ENCODE measurements around the gene RCBTB2.

RCBTB2 gene

GRCh38 chr13:48528720-48529119 lies 4.2 kb downstream of the RCBTB2 start:
- ATAC-seq: no peak

- ATAC-seq: no peak
Measured at GRCh38 chr13:48527955-48528354, 4.9 kb downstream of the RCBTB2 start.

GRCh38 chr13:48526286-48526685 lies 6.6 kb downstream of the RCBTB2 start:
- ATAC-seq: no peak

- no peak for ATAC-seq
Measured at GRCh38 chr13:48518083-48518482, 14.8 kb downstream of the RCBTB2 start.

GRCh38 chr13:48515732-48516131 lies 17.1 kb downstream of the RCBTB2 start:
- no peak for ATAC-seq

GRCh38 chr13:48514793-48515192 lies 18.1 kb downstream of the RCBTB2 start:
- ATAC-seq: no peak

GRCh38 chr13:48511621-48512230 lies 21.2 kb downstream of the RCBTB2 start:
- no peak for ATAC-seq

DNA sequence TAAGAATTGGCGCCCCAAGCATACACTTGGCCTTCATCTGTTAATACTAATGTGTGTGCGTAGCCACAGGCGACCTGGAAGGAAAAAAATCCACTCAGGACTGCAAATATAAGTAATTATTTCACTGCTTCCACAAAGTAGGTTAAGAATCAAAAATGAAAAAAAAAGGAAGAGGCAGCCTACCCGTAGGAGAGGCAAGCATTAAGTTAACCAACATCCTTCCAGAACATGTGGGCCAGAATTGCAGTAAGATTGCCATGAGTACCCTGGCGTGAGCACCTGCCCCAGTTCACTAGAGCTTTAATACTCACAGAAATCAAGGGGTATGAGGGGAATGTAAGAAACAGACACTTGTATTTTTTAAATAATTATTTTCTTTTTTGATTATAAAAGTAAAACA lies 22.2 kb downstream of the RCBTB2 start:
- no peak for ATAC-seq

- ATAC-seq: no peak
Measured at GRCh38 chr13:48508011-48508410, 24.9 kb downstream of the RCBTB2 start.

- ATAC-seq: no peak
Measured at GRCh38 chr13:48507021-48507420, 25.9 kb downstream of the RCBTB2 start.

GRCh38 chr13:48506092-48506701 lies 26.7 kb downstream of the RCBTB2 start:
- no peak for ATAC-seq

GRCh38 chr13:48505597-48506091 lies 27.2 kb downstream of the RCBTB2 start:
- peak; percentile 70 to 79 for ATAC-seq

DNA sequence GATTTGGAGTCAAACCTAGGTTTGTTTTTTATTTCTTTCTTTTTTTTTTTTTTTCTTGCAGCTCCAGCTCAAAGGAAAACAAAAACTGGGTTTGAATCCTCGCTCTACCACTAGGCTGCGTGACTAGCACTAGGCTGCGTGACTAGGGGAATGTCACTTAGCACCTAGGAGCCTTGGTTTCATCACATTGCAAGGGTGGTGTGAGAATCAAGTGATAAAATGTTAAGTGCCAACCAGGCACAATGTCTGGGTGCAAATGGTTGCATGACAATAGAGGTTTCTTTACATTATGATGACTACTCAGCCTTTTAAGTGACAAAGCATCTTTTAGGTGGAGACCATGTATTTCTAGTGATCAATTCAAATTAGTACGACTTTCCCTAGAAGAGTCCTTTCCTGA lies 27.9 kb downstream of the RCBTB2 start:
- ATAC-seq: no peak

DNA sequence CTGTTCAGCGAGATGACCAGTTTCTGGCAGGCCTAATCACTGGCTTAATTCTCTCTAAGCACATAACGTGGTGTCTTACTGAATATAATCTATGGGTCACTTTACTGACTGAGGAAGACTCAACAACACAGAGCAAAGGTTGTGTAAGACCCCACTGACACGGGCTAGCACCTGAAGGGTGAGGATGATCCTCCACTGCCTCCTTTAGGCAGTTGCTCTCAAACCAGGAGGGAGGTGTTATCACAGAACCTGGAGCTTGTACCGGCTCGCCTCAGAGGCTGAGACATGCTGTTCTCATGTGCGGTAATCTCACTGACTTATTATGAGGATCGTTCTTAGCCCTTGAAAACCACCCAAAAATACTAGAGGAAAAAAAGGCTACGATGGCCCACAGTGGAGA lies 28.3 kb downstream of the RCBTB2 start:
- ATAC-seq: no peak

DNA sequence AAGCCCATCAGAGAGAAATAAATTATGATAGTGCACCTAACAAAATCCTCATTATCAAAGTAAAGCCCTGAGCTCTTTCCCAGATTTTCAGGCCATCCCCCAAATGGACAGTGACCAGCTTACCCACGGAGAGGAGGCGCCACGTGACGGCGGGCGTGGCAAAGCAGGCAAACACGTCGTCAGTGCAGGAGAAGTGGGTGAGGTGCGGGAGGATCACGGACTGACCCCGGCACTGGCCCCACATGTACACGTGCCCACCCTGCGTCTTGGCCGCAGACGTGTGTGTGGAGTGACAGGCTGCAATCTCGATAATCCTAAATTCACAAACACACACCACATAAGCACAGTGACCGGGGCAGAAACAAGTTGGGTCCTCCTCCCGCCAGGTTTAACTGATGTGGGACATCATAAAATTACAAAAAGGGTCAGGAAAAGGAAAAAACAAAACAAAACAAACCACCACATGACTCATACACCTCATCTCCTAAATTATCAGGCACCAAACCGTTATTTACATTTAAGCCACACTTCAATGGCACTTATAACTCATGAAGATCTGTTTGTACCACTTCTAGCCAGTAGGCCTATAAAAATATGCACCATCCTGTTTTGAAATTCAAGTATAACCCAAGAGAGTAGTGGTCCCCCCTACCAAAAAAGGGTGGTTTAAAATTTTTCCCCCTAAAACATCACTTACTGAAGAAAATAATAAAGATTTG lies 30.1 kb downstream of the RCBTB2 start:
- no peak for ATAC-seq

DNA sequence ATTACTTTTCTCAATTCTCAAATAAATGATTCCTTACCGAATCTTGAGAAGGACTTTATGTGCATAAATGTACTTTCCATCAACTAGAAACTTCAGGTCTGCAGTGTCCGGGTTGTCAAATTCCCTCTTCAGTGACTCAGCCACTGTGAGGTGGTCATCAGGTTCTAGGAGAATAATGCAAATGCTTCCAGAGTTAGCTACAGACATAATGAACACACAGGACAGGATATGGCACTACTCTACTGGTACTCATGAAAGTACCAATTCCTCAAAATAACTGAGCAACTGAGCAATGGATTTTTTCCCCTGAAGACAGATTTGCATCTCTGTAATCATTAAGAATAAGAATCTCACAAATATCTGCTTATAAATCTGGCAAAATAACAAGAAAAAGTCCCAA lies 31.2 kb downstream of the RCBTB2 start:
- no peak for ATAC-seq

DNA sequence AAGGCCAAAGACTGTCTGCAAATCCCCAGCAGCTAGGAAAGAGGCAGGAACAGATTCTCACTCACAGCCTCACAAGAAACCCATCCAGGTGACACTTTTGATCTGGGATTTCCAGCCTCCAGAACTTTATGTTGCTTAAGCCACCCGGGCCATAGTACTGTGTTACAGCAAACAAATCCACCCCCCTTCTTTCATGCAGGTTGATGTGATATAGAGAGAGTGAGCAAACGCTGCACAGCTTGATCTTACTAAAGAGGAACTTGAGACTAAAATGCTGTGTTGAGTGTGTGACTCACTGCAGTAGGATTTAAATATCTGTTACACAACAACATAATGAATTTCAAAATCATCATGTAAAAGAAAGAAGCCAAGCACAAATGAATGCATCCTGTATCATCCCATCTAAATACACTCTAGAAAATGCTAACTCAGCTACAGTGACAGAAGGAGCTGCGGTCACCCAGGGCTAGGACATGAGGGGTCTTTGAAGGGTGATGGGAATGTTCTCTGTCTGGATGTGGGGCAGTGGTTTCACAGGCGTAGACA lies 32.2 kb downstream of the RCBTB2 start:
- peak; percentile 63 to 75 for ATAC-seq

GRCh38 chr13:48497669-48498068 lies 35.2 kb downstream of the RCBTB2 start:
- no peak for ATAC-seq

GRCh38 chr13:48496271-48497161 lies 36.4 kb downstream of the RCBTB2 start:
- no peak for ATAC-seq

DNA sequence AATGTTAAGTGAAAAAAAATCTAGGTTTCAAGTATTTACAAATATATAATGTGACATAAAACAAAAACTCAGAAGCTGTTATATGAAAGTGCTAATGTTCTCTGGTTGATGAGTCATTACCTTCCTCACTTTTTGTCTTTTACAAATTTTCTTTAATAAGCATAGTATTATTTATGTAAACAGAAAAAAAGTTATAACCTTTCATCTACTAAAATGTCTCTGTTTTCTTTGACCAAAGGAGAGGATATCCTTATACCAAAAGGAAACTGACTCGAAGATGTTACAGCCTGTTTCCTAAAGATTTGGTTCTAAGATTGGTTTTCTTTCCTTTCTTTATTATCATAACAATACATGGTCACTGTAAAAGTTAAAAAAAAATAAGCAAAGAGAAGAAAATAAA lies 38.0 kb downstream of the RCBTB2 start:
- ATAC-seq: no peak

- no peak for ATAC-seq
Measured at GRCh38 chr13:48493851-48494250, 39.0 kb downstream of the RCBTB2 start.

DNA sequence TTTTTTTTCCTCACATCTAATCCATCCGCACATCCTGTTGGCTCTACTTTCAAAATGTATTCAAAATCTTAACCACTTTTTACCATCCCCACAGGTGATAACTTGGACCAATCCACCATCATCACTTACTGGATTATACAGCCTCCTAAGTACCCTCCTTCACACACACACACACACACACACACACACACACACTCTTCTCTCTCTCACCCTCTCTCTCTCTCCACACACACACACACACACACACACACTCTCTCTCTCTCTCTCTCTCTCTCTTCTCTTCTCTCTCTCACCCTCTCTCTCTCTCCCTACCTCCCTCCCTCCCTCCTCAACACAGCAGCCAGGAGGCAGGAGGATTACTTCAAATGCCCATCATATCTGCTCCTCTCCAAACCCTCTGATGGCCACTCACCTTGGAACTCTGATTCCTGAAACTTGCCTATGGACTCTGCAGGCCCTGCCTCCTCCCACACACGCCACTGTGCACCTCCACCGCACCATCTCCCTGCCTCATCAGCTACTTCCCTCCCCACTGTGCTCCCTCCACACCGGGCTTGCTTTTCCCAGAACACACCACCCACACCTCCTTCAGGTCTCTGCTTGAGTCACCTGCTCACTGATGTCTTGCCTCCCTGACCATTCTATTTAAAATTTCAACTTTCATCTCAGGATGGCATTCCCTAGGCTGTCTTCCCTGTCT lies 39.7 kb downstream of the RCBTB2 start:
- ATAC-seq: no peak
